Activated T-cell treated with anti-CD3 and anti-CD28 coated beads for 1 hour (primary cell): ENCODE measurements around the gene PRTFDC1.

Experiments used
- DNase-seq: peaks from one replicate; pipeline ENCODE4 v3.0.0-alpha.2; 2020; ENCODE audit warnings: low read depth

PRTFDC1 gene

GRCh38 chr10:24872049-24872789, 80.2 kb downstream of the PRTFDC1 start:
- no peak for DNase-seq

GRCh38 chr10:24871011-24871935, 81.1 kb downstream of the PRTFDC1 start:
- DNase-seq, result no peak

GRCh38 chr10:24869354-24870015, 82.9 kb downstream of the PRTFDC1 start:
- no peak for DNase-seq

- DNase-seq, result no peak
Measured at GRCh38 chr10:24866604-24867583, 85.5 kb downstream of the PRTFDC1 start.

GRCh38 chr10:24865783-24866182, 86.6 kb downstream of the PRTFDC1 start:
- no peak for DNase-seq

GRCh38 chr10:24862589-24862988, 89.8 kb downstream of the PRTFDC1 start:
- no peak for DNase-seq

- no peak for DNase-seq
Measured at GRCh38 chr10:24858288-24859270, 93.8 kb downstream of the PRTFDC1 start.

GRCh38 chr10:24857031-24857725, 95.2 kb downstream of the PRTFDC1 start:
- DNase-seq, result no peak

- no peak for DNase-seq
Measured at GRCh38 chr10:24854256-24854655, 98.2 kb downstream of the PRTFDC1 start.

GRCh38 chr10:24853661-24854060, 98.7 kb downstream of the PRTFDC1 start:
- no peak for DNase-seq

GRCh38 chr10:24851629-24852028, 100.8 kb downstream of the PRTFDC1 start:
- DNase-seq, result no peak

GRCh38 chr10:24850727-24851296, 101.6 kb downstream of the PRTFDC1 start:
- no peak for DNase-seq

- no peak for DNase-seq
Measured at GRCh38 chr10:24849501-24850299, 102.7 kb downstream of the PRTFDC1 start.

- DNase-seq, result no peak
Measured at GRCh38 chr10:24849051-24849450, 103.4 kb downstream of the PRTFDC1 start.

GRCh38 chr10:24848195-24848594, 104.2 kb downstream of the PRTFDC1 start:
- no peak for DNase-seq

- DNase-seq, result no peak
Measured at GRCh38 chr10:24847112-24848070, 105.0 kb downstream of the PRTFDC1 start.

- DNase-seq, result no peak
Measured at GRCh38 chr10:24844742-24845141, 107.7 kb downstream of the PRTFDC1 start.
